ENCODE data around the gene SLC10A6.

SLC10A6 gene

DNA sequence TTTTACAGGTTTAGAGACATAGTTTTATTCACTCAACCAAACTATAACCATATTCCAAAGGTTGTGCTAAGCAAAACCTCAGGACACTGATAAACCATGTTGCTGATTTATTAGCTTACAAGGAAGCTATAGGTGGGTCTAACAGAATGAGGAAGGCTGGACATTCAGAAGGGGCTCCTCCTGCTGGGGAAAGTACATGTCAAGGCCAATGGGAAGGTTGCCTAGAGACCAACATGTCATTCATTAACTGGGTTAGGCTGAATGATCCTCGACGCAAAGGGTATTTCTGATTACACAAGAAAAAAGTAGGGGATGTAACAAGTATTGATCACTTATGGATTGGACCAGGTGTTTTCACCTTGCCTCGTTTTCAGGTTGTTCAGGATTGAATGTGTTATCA, 30.3 kb downstream of the SLC10A6 start:
- H3K9me3 Mint-ChIP-seq = peaks cover 4% of the 10 kb centered on the region
- H3K27me3 Mint-ChIP-seq (ENCODE audit: low read depth) = no peaks in the 10 kb centered on the region
- peaks cover 54% of the 10 kb centered on the region for H3K36me3 Mint-ChIP-seq (ENCODE audit: low read depth)
- peaks cover 8% of the 10 kb centered on the region for H3K4me1 Mint-ChIP-seq
- TF ChIP-seq, protein P1, sequence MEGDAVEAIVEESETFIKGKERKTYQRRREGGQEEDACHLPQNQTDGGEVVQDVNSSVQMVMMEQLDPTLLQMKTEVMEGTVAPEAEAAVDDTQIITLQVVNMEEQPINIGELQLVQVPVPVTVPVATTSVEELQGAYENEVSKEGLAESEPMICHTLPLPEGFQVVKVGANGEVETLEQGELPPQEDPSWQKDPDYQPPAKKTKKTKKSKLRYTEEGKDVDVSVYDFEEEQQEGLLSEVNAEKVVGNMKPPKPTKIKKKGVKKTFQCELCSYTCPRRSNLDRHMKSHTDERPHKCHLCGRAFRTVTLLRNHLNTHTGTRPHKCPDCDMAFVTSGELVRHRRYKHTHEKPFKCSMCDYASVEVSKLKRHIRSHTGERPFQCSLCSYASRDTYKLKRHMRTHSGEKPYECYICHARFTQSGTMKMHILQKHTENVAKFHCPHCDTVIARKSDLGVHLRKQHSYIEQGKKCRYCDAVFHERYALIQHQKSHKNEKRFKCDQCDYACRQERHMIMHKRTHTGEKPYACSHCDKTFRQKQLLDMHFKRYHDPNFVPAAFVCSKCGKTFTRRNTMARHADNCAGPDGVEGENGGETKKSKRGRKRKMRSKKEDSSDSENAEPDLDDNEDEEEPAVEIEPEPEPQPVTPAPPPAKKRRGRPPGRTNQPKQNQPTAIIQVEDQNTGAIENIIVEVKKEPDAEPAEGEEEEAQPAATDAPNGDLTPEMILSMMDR (IDR thresholded peaks at IDR 0.05; ENCODE audit: unreplicated experiment in 3 of 3) = peak in 1 of 3 experiments; percentile 24
- no peak overlapping the region for H3K4me3 Mint-ChIP-seq
- H3K27ac Mint-ChIP-seq = no peak overlapping the region

DNA sequence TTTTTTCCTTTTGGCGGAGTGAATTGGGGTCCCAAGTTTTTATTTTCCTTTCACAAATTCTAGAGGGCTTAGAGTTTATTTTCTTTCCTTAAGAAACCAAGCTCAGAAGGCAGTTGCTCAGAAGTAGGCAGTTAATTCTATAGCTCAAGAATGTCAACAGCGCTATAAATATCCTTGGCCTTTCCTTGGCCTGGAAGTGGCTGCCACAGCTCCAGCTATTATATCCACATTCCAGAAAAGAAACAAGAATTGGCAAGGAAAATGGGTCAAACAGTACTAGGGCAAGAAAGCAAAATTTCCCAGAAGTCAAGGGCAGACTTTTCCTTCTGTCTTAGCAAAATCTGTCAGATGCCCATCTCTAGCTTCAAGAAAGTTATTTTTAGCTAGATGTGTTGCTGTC, 31.0 kb downstream of the SLC10A6 start:
- Mint-ChIP-seq H3K9me3 (peaks cover 4% of the 10 kb centered on the region), H3K4me3 (no peak overlapping the region), H3K27ac (peak overlapping the region in 1 of 3 experiments; percentile 0), H3K27me3 (ENCODE audit: low read depth) (no peaks in the 10 kb centered on the region), H3K36me3 (ENCODE audit: low read depth) (peaks cover 59% of the 10 kb centered on the region), H3K4me1 (peaks cover 8% of the 10 kb centered on the region)
- TF ChIP-seq, protein P1 (IDR thresholded peaks at IDR 0.05; ENCODE audit: unreplicated experiment in 3 of 3) = no peak

DNA sequence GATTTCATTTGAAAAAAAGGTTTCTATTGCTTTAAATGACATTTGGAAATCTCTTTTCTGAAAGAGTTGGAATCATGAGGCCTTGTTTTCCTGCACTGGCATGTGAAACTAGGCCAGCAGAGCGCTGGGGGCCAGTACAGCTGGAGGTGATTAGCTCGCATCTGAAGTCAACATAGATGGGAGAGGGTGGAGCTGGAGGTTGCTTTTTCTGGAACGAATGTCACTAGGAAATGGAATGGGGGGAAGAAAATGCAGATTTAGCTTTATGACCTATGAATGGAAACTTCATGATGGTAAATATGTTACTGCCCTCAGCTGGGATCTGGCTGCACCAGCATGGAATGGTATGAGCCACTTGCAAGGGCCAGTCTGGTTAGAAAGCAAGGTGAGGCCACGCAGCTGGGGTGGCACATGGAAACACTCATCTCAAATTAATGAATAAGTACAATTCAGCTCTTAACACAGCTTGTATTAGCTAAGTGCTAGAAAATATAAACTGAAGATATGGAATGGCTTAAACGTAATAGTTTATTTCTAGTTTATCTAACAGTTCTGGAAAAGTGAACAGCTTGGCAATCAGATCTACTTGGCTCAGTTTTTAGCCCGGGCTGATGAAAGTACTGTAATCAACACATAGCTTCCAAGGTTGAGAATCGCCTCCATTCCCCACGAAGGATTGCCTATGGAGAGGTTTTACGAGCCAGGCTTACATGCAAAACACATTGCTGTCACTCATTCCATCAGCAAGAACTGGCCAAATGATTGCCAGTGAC, 32.5 kb downstream of the SLC10A6 start:
- TF ChIP-seq, protein P1 (IDR thresholded peaks at IDR 0.05; ENCODE audit: unreplicated experiment in 3 of 3) = no peak
- Mint-ChIP-seq H3K36me3 (ENCODE audit: low read depth) (peaks cover 71% of the 10 kb centered on the region), H3K27me3 (ENCODE audit: low read depth) (no peaks in the 10 kb centered on the region), H3K4me1 (peaks cover 8% of the 10 kb centered on the region), H3K4me3 (no peak overlapping the region), H3K27ac (peak overlapping the region in 2 of 3 experiments; percentile 16 to 61), H3K9me3 (peaks cover 4% of the 10 kb centered on the region)

DNA sequence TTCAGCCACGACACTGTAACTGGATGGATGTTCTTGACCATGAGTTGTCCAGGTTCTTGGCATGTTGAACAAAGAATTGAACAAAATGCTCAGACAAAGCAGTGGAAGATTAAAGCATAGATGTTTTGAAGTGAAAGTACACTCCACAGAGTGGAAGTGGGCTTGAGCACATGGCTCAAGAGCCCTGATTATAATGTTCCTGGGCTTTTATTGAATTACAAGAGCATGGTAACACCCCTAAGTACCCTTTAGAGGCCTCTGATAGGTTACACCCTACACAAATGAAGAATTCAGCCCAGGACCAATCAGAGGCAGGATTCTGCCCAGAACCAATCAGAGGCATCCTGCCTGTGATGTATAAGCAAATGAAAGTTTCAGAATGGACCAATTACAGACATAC, 33.5 kb downstream of the SLC10A6 start:
- H3K9me3 Mint-ChIP-seq = peaks cover 4% of the 10 kb centered on the region

DNA sequence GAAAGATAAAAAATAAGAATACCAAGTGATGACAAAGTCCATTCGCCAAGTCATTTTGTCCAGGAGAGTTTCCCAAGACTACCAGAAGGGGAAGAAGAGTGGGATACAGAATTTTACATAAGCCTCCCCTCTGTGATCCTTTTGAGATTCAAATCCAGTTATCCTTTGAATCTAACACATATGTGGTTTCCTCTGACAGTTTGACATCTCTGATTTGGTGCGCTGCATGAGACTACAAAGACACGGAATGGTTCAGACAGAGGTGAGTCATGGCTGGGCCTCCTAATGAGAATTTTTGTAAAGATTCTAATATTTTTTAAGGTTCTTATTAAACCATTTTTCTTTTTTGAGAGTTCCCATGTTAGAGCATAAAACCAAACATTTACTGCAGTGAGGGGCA, 38.3 kb downstream of the SLC10A6 start:
- Mint-ChIP-seq H3K4me3 (no peak overlapping the region), H3K36me3 (ENCODE audit: low read depth) (peaks cover 79% of the 10 kb centered on the region), H3K4me1 (no peaks in the 10 kb centered on the region), H3K27ac (no peak overlapping the region), H3K27me3 (ENCODE audit: low read depth) (no peaks in the 10 kb centered on the region), H3K9me3 (peaks cover 4% of the 10 kb centered on the region)
- TF ChIP-seq, protein P1 (IDR thresholded peaks at IDR 0.05; ENCODE audit: unreplicated experiment in 3 of 3) = no peak

More for the DNA sequence above, 33.5 kb downstream of the SLC10A6 start:
- TF ChIP-seq, protein P1 (IDR thresholded peaks at IDR 0.05; ENCODE audit: unreplicated experiment in 3 of 3) = no peak
- Mint-ChIP-seq H3K27ac (no peak overlapping the region), H3K4me1 (peaks cover 8% of the 10 kb centered on the region), H3K27me3 (ENCODE audit: low read depth) (no peaks in the 10 kb centered on the region), H3K4me3 (no peak overlapping the region), H3K36me3 (ENCODE audit: low read depth) (peaks cover 79% of the 10 kb centered on the region)

DNA sequence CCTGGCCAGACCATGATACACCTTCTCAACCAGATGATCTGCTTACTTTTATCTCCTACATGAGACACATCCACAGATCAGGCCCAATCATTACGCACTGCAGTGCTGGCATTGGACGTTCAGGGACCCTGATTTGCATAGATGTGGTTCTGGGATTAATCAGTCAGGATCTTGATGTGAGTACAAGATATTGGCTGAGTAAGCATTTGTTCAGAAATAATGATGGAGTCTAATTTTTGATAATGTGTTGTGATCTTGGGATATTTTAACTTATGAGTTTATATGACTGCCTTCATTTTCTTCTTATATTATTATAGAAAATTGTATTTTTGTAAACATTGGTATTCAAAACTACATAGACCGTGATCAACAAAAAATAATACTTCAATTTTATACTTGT, 39.4 kb downstream of the SLC10A6 start:
- no peak overlapping the region for H3K27ac Mint-ChIP-seq
- no peaks in the 10 kb centered on the region for H3K27me3 Mint-ChIP-seq (ENCODE audit: low read depth)
- no peaks in the 10 kb centered on the region for H3K9me3 Mint-ChIP-seq
- TF ChIP-seq, protein P1 (IDR thresholded peaks at IDR 0.05; ENCODE audit: unreplicated experiment in 3 of 3) = no peak
- H3K4me3 Mint-ChIP-seq = no peak overlapping the region
- no peaks in the 10 kb centered on the region for H3K4me1 Mint-ChIP-seq
- H3K36me3 Mint-ChIP-seq (ENCODE audit: low read depth) = peaks cover 72% of the 10 kb centered on the region

Data from nephron (organoid).